Natural killer cell (primary cell): Measurements from ENCODE around the gene RERE. TPM values are rescaled to one million over a fixed set of nuclear protein-coding genes. Genes with fewer than 3 reads are reported as not detected.

Experiments
- ATAC-seq, 3 donors: fragments of 150-1000 bp in 2 of 3; fragments of 200-7000 bp in 1 of 3; cut with Tn5 transposase; 1 replicate in 1 of 3; 2 replicates in 2 of 3; pipeline ENCODE4 v1.10.0; 2021; ENCODE audit warnings: mild to moderate bottlenecking in 2 of 3, moderate library complexity in 2 of 3
- DNase-seq, 2 donors: peaks; one replicate each; pipeline versions ENCODE4 v3.0.0 to v3.0.0-alpha.2; 2013 to 2021; ENCODE audit warnings: mixed read lengths in 1 of 2
- H3K27ac ChIP-seq: one replicate; pipeline ENCODE4 v1.5.1; 2013; ENCODE audit warnings: mild to moderate bottlenecking, low read length
- H3K27me3 ChIP-seq: one replicate; pipeline ENCODE4 v1.6.1; 2013; ENCODE audit warnings: low read length; ENCODE audit not compliant: control insufficient read depth, insufficient read depth
- H3K36me3 ChIP-seq: one replicate; pipeline ENCODE4 v1.6.1; 2013; ENCODE audit warnings: low read length; ENCODE audit not compliant: control insufficient read depth, insufficient read depth
- H3K4me1 ChIP-seq: one replicate; pipeline ENCODE4 v1.6.1; 2013; ENCODE audit warnings: low read length; ENCODE audit not compliant: control insufficient read depth, insufficient read depth
- H3K4me3 ChIP-seq: one replicate; pipeline ENCODE4 v1.5.1; 2013; ENCODE audit warnings: low read length
- H3K9me3 ChIP-seq: one replicate; pipeline ENCODE4 v1.6.1; 2013; ENCODE audit warnings: low read length; ENCODE audit not compliant: control insufficient read depth, insufficient read depth
- H3K27ac Mint-ChIP-seq, 2 donors: one replicate each; pipeline ENCODE4 v1.8.0; 2022; ENCODE audit warnings: mild to moderate bottlenecking in 2 of 2, mixed read lengths in 2 of 2, moderate library complexity in 1 of 2
- H3K27me3 Mint-ChIP-seq, 2 donors: one replicate each; pipeline ENCODE4 v1.8.0; 2022; ENCODE audit warnings: low read depth in 2 of 2, mixed read lengths in 2 of 2
- H3K36me3 Mint-ChIP-seq: one replicate; pipeline ENCODE4 v1.8.0; 2022; ENCODE audit warnings: mixed read lengths
- H3K4me1 Mint-ChIP-seq, 2 donors: one replicate each; pipeline ENCODE4 v1.8.0; 2022; ENCODE audit warnings: mixed read lengths in 2 of 2
- H3K4me3 Mint-ChIP-seq: one replicate; pipeline ENCODE4 v1.8.0; 2022; ENCODE audit warnings: mild to moderate bottlenecking, moderate library complexity, mixed read lengths
- H3K9me3 Mint-ChIP-seq, 2 donors: one replicate each; pipeline ENCODE4 v1.8.0; 2022; ENCODE audit warnings: mixed read lengths in 2 of 2
- WGBS: methylation state at CpG from one replicate; pipeline ENCODE4 v1.1.7; 2013; ENCODE audit warnings: missing lambda C conversion rate; ENCODE audit not compliant: insufficient coverage; 5-methylcytosine and 5-hydroxymethylcytosine counted together
- intact Hi-C: fragments of 100-400 bp; cut with micrococcal nuclease; formaldehyde crosslinking; loops from one replicate; pipeline ENCODE4 v1.14.2; 2022
- total RNA-seq, 4 donors: library from RNA; stranded (reverse); fragments of 120-200 nt in 1 of 4; gene quantifications; one replicate each; pipeline versions ENCODE4 v1.2.3 to v1.2.4, GENCODE V29; 2013 to 2022
- TF ChIP-seq, protein P1 (sequence below): fragments of 200-600 bp; IDR thresholded peaks from one replicate; pipeline ENCODE4 v1.8.0; 2022; ENCODE audit warnings: antibody characterized with exemption

The RERE gene
- total RNA-seq, 3 donors from 2014 or later (not counting 1 experiment from before 2014, with no cell fraction given) = 67.7 to 76.0 (median 73.0) TPM

DNA sequence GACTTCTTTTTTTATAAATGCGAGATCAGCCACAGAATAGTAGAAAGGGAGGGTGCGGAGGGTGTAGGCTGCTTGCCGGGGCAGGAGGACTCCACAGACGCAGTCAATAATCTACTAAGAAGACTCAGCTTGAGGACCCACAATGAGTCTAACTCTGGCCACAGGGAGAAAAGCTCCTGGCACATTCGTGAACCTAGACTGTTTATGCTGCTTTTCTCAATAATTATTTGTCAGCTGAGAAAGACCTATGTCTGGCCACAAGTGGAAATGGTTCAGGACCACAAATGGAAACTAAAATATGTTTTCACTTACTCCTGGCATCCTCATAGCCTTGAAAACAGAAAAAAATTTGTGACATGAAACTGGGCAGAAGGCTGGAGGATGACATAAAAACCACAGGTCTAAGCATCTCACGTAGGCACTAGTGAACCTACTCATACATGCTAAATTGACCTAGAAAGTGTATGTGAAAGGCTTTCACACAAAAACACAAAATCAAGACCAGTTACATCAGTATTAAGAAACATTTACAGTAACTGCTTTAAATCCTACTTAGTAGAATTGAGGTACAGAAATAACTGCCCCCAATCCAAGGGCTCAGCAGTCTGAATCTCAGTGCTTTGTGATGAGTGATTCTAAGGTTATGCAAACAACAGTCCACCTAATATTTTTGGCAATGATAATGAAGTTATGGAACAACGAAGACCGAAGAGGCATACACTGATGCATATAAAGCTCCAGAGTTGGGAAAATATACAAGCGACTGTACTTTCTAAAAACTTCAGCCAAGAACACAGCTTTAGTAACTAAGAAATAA is 340.1 kb downstream of the RERE start:
- intact Hi-C loops = loop anchor here (10.0 kb wide), 1 partner anchor 53 kb away; no protein-coding TSS in a partner anchor
- peaks cover 4 to 12% of the 10 kb centered on the region in 2 donors for H3K27me3 Mint-ChIP-seq
- peaks cover 31 to 39% of the 10 kb centered on the region in 2 donors for H3K4me1 Mint-ChIP-seq
- peaks cover 16% of the 10 kb centered on the region for H3K36me3 Mint-ChIP-seq
- H3K36me3 ChIP-seq = no peaks in the 10 kb centered on the region
- ATAC-seq (peak in 2 of 3 donors; percentile 18 to 40), DNase-seq (no peak)
- 75% methylated on average over 8 of the region's 9 CpGs for WGBS
- H3K4me1 ChIP-seq = peaks cover 4% of the 10 kb centered on the region
- TF ChIP-seq, protein P1, sequence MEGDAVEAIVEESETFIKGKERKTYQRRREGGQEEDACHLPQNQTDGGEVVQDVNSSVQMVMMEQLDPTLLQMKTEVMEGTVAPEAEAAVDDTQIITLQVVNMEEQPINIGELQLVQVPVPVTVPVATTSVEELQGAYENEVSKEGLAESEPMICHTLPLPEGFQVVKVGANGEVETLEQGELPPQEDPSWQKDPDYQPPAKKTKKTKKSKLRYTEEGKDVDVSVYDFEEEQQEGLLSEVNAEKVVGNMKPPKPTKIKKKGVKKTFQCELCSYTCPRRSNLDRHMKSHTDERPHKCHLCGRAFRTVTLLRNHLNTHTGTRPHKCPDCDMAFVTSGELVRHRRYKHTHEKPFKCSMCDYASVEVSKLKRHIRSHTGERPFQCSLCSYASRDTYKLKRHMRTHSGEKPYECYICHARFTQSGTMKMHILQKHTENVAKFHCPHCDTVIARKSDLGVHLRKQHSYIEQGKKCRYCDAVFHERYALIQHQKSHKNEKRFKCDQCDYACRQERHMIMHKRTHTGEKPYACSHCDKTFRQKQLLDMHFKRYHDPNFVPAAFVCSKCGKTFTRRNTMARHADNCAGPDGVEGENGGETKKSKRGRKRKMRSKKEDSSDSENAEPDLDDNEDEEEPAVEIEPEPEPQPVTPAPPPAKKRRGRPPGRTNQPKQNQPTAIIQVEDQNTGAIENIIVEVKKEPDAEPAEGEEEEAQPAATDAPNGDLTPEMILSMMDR = no peak
- no peaks in the 10 kb centered on the region for H3K9me3 ChIP-seq
- H3K9me3 Mint-ChIP-seq = no peaks in the 10 kb centered on the region
- H3K27ac ChIP-seq = no peak overlapping the region
- no peak overlapping the region for H3K4me3 Mint-ChIP-seq
- H3K27ac Mint-ChIP-seq = no peak overlapping the region
- H3K4me3 ChIP-seq = no peak overlapping the region
- H3K27me3 ChIP-seq = no peaks in the 10 kb centered on the region

DNA sequence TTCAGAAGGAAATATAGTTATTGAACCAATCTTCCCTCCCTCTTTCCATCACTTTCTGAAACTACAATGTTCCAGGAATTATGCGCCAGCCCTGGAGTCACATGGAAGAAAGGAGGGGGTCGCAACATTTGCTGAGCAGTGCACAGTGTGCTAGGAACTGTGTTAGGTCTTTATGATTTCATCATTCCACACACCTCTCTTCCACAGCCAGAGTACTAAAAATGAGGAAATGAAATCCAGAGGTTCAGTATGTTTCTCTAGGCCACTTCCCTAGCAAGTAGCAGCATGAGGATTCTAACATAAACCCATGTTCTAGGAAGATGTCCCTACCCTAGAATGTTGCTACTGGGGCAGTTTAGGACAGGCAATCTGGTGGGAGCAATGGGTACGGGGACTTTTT is 341.4 kb downstream of the RERE start:
- H3K4me1 ChIP-seq = peaks cover 4% of the 10 kb centered on the region
- no peaks in the 10 kb centered on the region for H3K9me3 ChIP-seq
- DNase-seq (no peak), ATAC-seq (no peak)
- H3K4me1 Mint-ChIP-seq = peaks cover 32 to 41% of the 10 kb centered on the region in 2 donors
- TF ChIP-seq, protein P1 = no peak
- no peaks in the 10 kb centered on the region for H3K27me3 ChIP-seq
- peaks cover 8 to 12% of the 10 kb centered on the region in 2 donors for H3K27me3 Mint-ChIP-seq
- H3K36me3 ChIP-seq = no peaks in the 10 kb centered on the region
- no peak overlapping the region for H3K4me3 ChIP-seq
- H3K27ac ChIP-seq = no peak overlapping the region
- H3K27ac Mint-ChIP-seq = no peak overlapping the region
- peaks cover 16% of the 10 kb centered on the region for H3K36me3 Mint-ChIP-seq
- intact Hi-C loops = loop anchor here (10.0 kb wide), 1 partner anchor 51 kb away; no protein-coding TSS in a partner anchor
- WGBS = 90% methylated on average over 2 of the region's 3 CpGs
- no peaks in the 10 kb centered on the region for H3K9me3 Mint-ChIP-seq
- H3K4me3 Mint-ChIP-seq = no peak overlapping the region

DNA sequence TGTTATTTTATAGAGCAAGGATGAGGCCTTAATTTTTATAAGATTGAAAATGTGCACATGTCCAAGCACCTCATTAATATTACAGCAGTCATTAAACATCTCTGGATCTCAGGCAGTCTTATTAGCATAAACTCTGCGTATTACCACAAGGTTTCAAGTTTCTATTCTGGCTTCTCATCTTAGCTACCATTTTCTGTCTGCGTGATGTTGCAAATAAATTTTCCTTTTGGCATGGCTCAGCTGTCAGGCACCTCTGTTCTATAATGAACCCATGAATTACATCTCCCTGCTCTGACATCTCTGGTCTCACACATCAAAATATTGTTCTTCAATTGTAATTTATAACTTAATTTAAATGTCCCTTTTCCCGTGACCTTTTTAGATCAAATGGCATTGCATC is 343.1 kb downstream of the RERE start:
- Mint-ChIP-seq H3K36me3 (peaks cover 13% of the 10 kb centered on the region), H3K4me3 (no peak overlapping the region), H3K27me3 (peaks cover 8 to 12% of the 10 kb centered on the region in 2 donors), H3K9me3 (no peaks in the 10 kb centered on the region), H3K27ac (no peak overlapping the region), H3K4me1 (peaks cover 32 to 41% of the 10 kb centered on the region in 2 donors)
- Histone ChIP-seq H3K4me3 (no peak overlapping the region), H3K36me3 (no peaks in the 10 kb centered on the region), H3K27ac (no peak overlapping the region), H3K27me3 (no peaks in the 10 kb centered on the region), H3K9me3 (no peaks in the 10 kb centered on the region), H3K4me1 (peaks cover 4% of the 10 kb centered on the region)
- ATAC-seq = no peak
- DNase-seq = no peak
- intact Hi-C loops = loop anchor here (10.0 kb wide), 1 partner anchor 50 kb away; no protein-coding TSS in a partner anchor
- TF ChIP-seq, protein P1 = no peak
- WGBS = 98% methylated on average over 3 of the region's 3 CpGs
